ENCODE data around the gene RET. TPM values are rescaled to one million over a fixed set of nuclear protein-coding genes. Genes with fewer than 3 reads are reported as not detected.

RET gene
- 0.29 and 0.35 TPM in 2 replicates for total RNA-seq

DNA sequence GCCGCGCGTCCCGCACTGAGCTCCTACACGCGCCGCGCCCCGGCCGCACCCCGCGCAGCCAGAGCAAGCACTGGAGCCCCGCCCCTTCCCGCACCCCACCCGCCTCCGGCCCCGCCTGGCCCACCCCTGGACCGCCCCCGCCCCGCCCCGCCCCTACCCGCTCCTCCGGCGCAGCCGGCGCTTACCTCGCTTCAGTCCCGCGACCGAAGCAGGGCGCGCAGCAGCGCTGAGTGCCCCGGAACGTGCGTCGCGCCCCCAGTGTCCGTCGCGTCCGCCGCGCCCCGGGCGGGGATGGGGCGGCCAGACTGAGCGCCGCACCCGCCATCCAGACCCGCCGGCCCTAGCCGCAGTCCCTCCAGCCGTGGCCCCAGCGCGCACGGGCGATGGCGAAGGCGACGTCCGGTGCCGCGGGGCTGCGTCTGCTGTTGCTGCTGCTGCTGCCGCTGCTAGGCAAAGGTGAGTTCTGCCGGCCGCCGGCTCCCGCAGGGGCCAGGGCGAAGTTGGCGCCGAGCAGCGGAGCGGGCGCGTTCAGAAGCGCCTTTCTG, at the start of gene RET:
TSS of gene RET (plus strand) at position 194 of the 545 bp plus-strand sequence. CDS start at position 384, 190 bp downstream.

DNA sequence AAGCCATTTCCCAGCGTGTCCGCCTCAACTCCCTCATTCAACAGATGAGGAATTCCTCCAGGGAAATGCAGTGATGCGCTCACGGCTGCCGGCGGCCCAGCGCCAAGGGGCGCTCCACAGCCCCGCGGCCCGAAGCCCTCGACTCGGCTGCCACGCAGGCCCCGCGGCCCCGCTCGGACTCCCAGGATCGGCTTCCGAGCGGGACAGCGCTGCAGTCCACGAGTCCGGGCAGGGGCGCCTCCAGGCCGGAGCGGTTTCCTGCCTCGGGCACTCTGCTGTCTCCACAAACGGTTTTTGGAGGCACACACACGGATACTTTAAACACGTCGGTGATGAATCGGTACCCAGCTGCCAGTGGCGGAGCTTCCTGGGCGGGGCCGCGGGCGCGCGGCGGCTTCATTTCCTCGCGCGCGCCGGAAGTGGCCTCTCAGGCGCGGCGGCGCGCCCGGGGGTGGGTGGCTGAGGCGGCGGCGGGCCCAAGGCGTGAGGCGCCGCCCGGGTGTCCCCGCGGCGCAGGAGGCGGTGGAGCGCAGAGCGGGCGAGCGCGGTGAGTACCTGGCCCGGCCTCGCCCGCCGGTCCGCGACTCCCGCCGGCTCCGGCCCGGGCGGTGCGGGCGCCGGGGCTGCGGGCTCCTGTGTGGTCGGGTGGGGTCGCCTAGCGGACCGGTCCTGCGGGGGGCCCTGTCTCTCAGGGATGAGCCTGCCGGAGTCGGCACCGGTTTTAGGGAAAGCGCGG, 61.3 kb downstream of the RET start, which contains the start of gene CSGALNACT2:
TSS of gene CSGALNACT2 (plus strand) at position 425 of the 736 bp plus-strand sequence. CDS start 16,705 bp downstream, outside the sequence.

Other genes with a start within 250 kb of the RET start
- gene CSGALNACT2, start 61.4 kb downstream of the RET start, total RNA-seq = 12.1 and 12.6 TPM in 2 replicates
- gene RASGEF1A, start 190.0 kb downstream of the RET start, total RNA-seq = 1.2 and 1.6 TPM in 2 replicates

Measured in myometrial cell (primary cell).